Thyroid gland (tissue), 4 donors: Measurements from ENCODE around the gene MTUS2.

Experiments
- CTCF ChIP-seq, 6 experiments: fragments of 200-600 bp in 3 of 6; fragments of 450-650 bp in 3 of 6; sonication (generic) in 3 of 6; IDR thresholded peaks; one replicate each; pipeline ENCODE4 v1.5.1; 2016 to 2019; ENCODE audit warnings: antibody characterized with exemption in 6 of 6, mild to moderate bottlenecking in 2 of 6, inconsistent platforms in 1 of 6, moderate library complexity in 1 of 6
- POLR2A ChIP-seq, 2 donors: fragments of 450-650 bp; IDR thresholded peaks; one replicate each; pipeline ENCODE4 v1.6.1; 2017; ENCODE audit warnings: antibody characterized with exemption in 2 of 2, mild to moderate bottlenecking in 2 of 2, moderate library complexity in 1 of 2

DNA sequence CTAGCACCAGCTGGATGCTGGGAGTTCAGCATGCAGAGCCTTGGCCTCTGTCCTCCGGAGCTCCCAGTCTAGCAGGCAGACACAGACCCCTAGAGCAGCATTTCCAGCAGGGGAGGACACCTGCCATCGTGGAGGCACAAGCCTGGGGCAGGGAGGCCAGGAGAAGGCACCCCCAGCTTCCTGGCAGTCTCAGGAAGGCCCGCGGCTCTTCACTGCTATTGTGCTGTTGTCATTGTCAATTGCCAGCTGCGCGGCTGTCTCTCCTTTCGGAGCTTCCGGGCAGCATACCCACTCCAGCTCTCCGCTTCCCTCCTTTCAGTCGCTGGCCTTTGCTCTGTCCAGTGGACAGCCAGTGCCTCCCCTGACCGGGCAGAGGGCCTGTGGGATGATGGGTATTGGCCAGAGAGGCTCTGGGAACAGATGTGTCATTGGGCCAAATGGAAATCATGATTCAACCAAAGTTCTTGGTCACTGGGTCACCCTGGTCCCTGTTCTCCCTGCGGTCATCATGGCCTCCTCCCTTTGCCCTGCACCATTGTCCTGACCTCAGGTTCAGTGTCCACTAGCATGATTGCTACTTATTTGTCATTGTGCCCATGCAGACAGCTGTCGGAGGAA lies 682.4 kb downstream of the MTUS2 start:
- TF ChIP-seq CTCF (IDR thresholded peaks at IDR 0.05) (no peak), POLR2A (IDR thresholded peaks at IDR 0.05) (no peak)
